Measurements from ENCODE around the gene DRAM2. TPM values are rescaled to one million over a fixed set of nuclear protein-coding genes. Genes with fewer than 3 reads are reported as not detected.

Gene DRAM2
- total RNA-seq, 2 experiments from 2014 or later = 30.4 to 34.4 TPM

DNA sequence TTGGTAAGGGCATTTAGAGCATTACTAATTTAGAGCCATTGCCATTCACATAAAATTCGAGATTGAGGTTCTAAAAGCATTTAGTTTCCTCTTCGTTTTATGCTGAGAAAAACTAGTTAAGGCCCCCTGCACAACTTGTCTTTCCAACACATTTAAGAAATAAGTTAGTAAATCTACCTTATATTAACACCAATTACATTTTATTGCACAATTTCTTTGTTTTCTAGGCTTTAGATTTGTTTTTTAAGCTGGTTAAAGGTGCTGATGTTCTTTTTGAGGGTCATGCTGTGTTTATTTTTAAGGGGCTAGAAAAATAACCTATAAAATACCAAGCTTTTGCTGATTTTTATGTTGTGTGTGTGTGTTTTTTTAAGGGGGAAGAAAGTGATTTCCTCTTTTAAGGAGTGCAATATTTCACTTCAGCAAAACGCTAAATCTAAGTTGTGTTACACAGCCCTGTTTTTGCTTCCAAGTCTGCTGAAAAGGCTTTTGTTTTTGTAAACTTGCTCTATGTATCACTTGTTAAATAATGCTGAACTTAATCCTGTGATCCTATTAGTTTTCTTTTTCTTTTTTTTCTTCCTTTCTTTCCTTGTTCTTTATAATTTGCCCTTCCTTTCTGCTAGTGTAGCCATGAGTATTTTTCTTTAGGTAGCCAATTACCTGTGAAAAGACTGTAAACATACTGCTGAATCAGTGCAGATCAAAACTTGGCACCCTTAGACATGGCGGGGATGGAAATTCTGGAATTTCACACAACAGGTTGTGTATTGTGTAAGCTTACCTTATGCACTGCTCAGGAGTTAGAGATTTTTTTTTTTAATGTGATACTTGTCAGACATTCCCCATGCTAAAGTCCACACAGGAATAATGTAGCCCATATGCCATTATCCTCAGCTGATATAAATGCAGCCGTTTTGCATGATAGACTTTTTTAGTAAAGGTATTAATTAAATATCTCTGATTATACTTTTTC is 1.6 kb upstream of the DRAM2 start:
- Mint-ChIP-seq H3K4me3 (peak overlapping the region; percentile 95), H3K9me3 (ENCODE audit: low read depth) (no peaks in the 10 kb centered on the region), H3K36me3 (ENCODE audit: low read depth) (peaks cover 11% of the 10 kb centered on the region), H3K27me3 (no peaks in the 10 kb centered on the region), H3K4me1 (peaks cover 60% of the 10 kb centered on the region), H3K27ac (peak overlapping the region; percentile 33)
- no peak for DNase-seq
- ATAC-seq = no peak
- ChIA-PET CTCF (interaction anchor here (0.7 to 1.6 kb wide), 8 partner anchors 9 to 1567 kb away, joined by 3 to 4 read pairs (median 3); no protein-coding TSS in a partner anchor), POLR2A (no interaction called here)
- intact Hi-C loops (cut with DNase I, micrococcal nuclease) = loop anchor here (2.0 to 10.0 kb wide), 12 partner anchors 41 to 1476 kb away; partner anchors contain the start of genes DDX20 (in 2 of the 2), ATP5PB (in 1 of the 2), CAPZA1 (in 1 of the 2) and KCNA3 (in 1 of the 2)

DNA sequence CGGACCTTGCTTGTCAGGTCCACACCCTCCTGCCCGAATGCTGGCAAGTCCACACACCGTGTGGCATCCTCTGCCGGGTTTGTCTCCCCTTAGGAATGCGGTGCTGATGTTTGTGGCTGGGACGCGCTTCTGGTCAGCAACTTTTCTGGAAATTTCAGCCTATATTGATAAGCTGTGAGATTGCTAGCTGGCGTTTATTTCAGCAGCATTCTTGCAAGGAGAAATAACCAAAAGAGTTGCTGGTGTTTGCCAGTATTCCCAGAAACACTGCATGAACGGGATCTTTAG is 731 bp upstream of the DRAM2 start:
- Mint-ChIP-seq H3K27ac (peak overlapping the region; percentile 33), H3K4me1 (peaks cover 53% of the 10 kb centered on the region), H3K9me3 (ENCODE audit: low read depth) (no peaks in the 10 kb centered on the region), H3K4me3 (peak overlapping the region; percentile 95), H3K27me3 (no peaks in the 10 kb centered on the region), H3K36me3 (ENCODE audit: low read depth) (peaks cover 14% of the 10 kb centered on the region)
- POLR2A ChIA-PET = no interaction called here
- ATAC-seq = no peak
- CTCF ChIA-PET = interaction anchor here (1.5 kb wide), 1 partner anchor 25 kb away, joined by 3 read pairs; no protein-coding TSS in a partner anchor
- intact Hi-C loops (cut with DNase I, micrococcal nuclease) = loop anchor here (1.0 to 10.0 kb wide), 14 partner anchors 42 to 1477 kb away; partner anchors contain the start of genes DDX20 (in 2 of the 2), ATP5PB (in 1 of the 2), CAPZA1 (in 1 of the 2) and DENND2D (in 1 of the 2)
- DNase-seq = no peak

DNA sequence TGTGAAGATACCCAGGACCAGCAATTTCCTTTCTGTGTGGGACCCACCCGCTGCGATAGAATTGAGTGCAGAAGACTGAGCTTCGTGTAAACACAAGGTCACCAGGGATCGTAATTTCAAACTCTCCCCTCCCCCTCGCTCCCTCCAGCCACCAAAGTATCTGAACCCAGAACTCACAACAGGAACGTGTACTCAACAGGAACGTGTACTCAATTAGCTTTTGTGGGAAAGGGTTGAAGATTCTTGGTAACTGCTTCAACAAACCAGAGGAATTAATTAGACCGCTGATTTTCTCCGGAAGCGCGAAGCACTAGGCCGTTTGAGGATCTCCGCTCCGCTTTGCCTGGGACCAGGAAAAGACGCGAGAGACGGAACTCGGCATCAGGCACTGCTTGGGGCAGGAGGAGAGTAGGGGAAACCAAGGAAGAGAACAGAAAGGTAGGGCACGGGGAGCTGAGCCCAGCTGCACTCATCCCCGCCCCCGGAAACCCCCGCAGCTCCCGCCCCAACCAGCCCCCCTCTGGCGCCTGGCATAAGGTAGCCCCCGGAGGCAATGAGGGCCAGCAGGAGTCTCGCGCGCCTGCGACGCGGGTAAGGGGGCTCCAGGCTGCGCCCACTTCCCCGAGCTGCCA is 453 bp downstream of the DRAM2 start:
- POLR2A ChIA-PET = interaction anchor here (0.6 to 1.2 kb wide), 4 partner anchors 12 to 78 kb away, joined by 3 read pairs; no protein-coding TSS in a partner anchor
- no peaks in the 10 kb centered on the region for H3K9me3 Mint-ChIP-seq (ENCODE audit: low read depth)
- peak overlapping the region; percentile 92 for H3K27ac Mint-ChIP-seq
- peak; percentile 53 for ATAC-seq
- H3K36me3 Mint-ChIP-seq (ENCODE audit: low read depth) = peaks cover 24% of the 10 kb centered on the region
- peak overlapping the region; percentile 95 for H3K4me3 Mint-ChIP-seq
- H3K4me1 Mint-ChIP-seq = peaks cover 54% of the 10 kb centered on the region
- DNase-seq = peak; percentile 65
- CTCF ChIA-PET = interaction anchor here (0.8 to 1.0 kb wide), 3 partner anchors 61 to 261 kb away, joined by 3 to 4 read pairs (median 3); partner anchors contain the start of gene DENND2D
- H3K27me3 Mint-ChIP-seq = no peaks in the 10 kb centered on the region
- intact Hi-C loops (cut with DNase I, micrococcal nuclease) = loop anchor here in 1 of 2 experiments (1.0 kb wide), 2 partner anchors 64 to 310 kb away; partner anchors contain the start of genes ATP5PB and WDR77

DNA sequence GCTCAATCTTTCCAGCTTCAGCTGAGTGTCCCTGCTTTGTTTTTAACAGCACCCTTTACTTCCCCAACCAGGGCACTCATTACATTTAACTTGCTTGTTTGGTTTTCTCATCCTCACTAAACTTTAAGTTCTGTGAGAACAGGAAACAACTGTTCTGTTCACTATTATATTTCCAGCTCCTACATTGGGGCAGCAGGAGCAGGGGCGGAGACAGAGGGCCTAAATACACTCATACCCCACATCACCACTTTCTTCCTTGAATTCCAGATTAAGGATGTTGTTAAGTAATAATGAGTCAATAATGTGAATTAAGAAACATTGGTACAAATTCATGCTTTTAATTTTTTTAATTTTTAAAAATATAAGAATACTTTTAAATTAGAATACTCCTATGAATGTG is 6.0 kb downstream of the DRAM2 start:
- intact Hi-C loops (cut with DNase I, micrococcal nuclease) = no loop called here
- H3K9me3 Mint-ChIP-seq (ENCODE audit: low read depth) = no peaks in the 10 kb centered on the region
- DNase-seq = no peak
- ATAC-seq = no peak
- H3K27me3 Mint-ChIP-seq = no peaks in the 10 kb centered on the region
- no peak overlapping the region for H3K27ac Mint-ChIP-seq
- ChIA-PET CTCF (interaction anchor here (0.8 kb wide), 1 partner anchor 9 kb away, joined by 3 read pairs; no protein-coding TSS in a partner anchor), POLR2A (no interaction called here)
- peaks cover 36% of the 10 kb centered on the region for H3K4me1 Mint-ChIP-seq
- no peak overlapping the region for H3K4me3 Mint-ChIP-seq
- H3K36me3 Mint-ChIP-seq (ENCODE audit: low read depth) = peaks cover 42% of the 10 kb centered on the region

DNA sequence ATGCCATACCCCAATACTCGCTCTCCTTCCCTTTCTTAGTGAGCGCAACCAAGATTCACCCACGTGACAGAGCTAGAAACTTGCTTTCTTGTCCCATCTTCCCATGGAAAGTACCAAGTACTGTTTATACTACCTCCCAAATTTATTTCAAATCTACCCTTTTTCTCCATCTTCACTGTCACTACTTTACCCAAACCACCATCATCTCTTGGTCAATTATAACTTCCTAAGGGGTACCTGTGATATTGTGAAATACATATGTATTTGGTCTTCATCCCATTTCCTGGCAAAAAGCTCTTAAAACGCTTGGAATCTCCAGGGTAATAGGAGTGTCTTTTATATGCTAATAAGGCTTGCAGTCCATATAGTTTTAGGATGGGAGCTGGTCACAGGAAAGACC is 8.2 kb downstream of the DRAM2 start:
- Mint-ChIP-seq H3K4me1 (peaks cover 37% of the 10 kb centered on the region), H3K36me3 (ENCODE audit: low read depth) (peaks cover 46% of the 10 kb centered on the region), H3K27ac (no peak overlapping the region), H3K4me3 (no peak overlapping the region), H3K27me3 (no peaks in the 10 kb centered on the region), H3K9me3 (ENCODE audit: low read depth) (no peaks in the 10 kb centered on the region)
- CTCF ChIA-PET = interaction anchor here (0.6 kb wide), 1 partner anchor 131 kb away, joined by 3 read pairs; no protein-coding TSS in a partner anchor
- ATAC-seq (no peak), DNase-seq (no peak)
- intact Hi-C loops (cut with DNase I, micrococcal nuclease) = no loop called here
- POLR2A ChIA-PET = no interaction called here

DNA sequence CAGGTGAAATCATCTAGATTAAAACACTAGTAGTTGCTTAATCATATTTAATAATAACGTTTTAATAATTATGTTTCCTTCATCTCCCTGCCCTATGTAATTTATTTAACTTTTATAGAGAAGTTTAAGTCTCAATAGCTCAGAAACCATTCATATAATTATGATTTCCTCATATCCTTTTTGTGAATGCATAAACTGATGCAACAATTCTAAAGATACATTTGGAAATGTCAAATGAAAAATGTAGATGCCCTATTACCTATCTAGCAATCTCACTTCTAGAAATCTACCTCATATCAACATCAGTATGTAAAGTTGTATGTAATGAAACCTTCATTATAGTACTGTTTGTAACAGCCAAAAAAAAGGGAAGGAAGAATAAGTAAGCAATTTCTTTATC is 10.5 kb downstream of the DRAM2 start:
- ChIA-PET CTCF (interaction anchor here (0.6 kb wide), 1 partner anchor 98 kb away, joined by 3 read pairs; no protein-coding TSS in a partner anchor), POLR2A (no interaction called here)
- DNase-seq (no peak), ATAC-seq (no peak)
- H3K4me3 Mint-ChIP-seq = no peak overlapping the region
- peaks cover 39% of the 10 kb centered on the region for H3K36me3 Mint-ChIP-seq (ENCODE audit: low read depth)
- no peaks in the 10 kb centered on the region for H3K9me3 Mint-ChIP-seq (ENCODE audit: low read depth)
- no peaks in the 10 kb centered on the region for H3K27me3 Mint-ChIP-seq
- peaks cover 30% of the 10 kb centered on the region for H3K4me1 Mint-ChIP-seq
- H3K27ac Mint-ChIP-seq = peak overlapping the region; percentile 53
- intact Hi-C loops (cut with DNase I, micrococcal nuclease) = no loop called here

DNA sequence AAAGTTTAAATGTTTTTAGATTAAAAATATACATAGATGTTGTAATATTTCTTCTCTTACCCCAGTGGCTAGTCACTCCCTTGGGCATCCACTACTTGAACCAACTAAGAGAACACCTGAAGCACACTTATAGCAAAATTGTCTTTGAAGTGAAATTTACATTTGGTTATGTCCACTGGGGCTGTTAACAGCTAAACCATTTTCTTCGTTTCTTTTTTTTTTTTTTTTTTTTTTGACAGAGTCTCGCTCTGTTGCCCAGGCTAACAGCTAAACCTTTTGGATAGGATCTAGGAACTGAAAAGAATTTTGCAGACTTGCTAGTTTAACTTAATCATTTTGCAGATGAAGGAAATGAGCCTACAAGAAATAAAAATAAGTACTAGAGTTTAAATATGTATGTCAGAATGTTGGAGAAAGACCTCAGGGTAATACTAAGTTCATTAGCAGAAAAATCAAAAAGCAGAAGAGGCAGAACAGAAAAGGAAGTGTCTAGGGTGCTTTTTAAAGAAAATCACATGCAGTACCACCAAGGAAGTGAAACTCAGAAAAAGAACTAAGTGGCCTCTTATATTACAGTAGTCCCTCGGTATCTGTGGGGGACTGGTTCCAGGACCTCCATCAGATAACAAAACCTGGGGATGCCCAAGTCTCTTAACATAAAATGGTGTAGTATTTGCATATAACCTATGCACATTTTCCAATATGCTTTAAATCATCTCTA is 11.8 kb downstream of the DRAM2 start:
- intact Hi-C loops (cut with DNase I, micrococcal nuclease) = no loop called here
- Mint-ChIP-seq H3K9me3 (ENCODE audit: low read depth) (no peaks in the 10 kb centered on the region), H3K27me3 (no peaks in the 10 kb centered on the region), H3K4me1 (peaks cover 27% of the 10 kb centered on the region), H3K36me3 (ENCODE audit: low read depth) (peaks cover 43% of the 10 kb centered on the region), H3K27ac (peak overlapping the region; percentile 10), H3K4me3 (no peak overlapping the region)
- DNase-seq (no peak), ATAC-seq (no peak)
- POLR2A ChIA-PET = no interaction called here
- CTCF ChIA-PET = no interaction called here

DNA sequence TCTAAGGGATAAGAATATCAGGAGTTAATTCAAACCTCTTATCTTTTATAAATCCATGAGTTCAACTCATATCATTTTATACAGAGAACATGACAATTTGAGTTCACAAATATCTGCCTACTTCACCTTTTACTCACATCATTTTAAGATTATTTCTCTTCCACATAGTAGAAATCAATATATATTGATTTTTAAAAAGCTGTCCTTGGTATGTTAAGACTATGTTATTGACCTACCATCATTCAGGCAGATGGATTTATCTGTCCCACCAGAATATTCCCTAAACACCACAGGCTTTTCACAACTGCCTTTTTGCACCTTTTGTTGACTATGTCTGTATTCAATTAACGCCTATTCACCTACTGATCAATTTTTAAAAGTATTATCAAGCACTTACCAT is 13.5 kb downstream of the DRAM2 start:
- Mint-ChIP-seq H3K9me3 (ENCODE audit: low read depth) (no peaks in the 10 kb centered on the region), H3K27ac (no peak overlapping the region), H3K36me3 (ENCODE audit: low read depth) (peaks cover 46% of the 10 kb centered on the region), H3K4me3 (no peak overlapping the region), H3K4me1 (peaks cover 27% of the 10 kb centered on the region), H3K27me3 (no peaks in the 10 kb centered on the region)
- no peak for DNase-seq
- no peak for ATAC-seq
- ChIA-PET POLR2A (no interaction called here), CTCF (no interaction called here)
- intact Hi-C loops (cut with DNase I, micrococcal nuclease) = no loop called here

DNA sequence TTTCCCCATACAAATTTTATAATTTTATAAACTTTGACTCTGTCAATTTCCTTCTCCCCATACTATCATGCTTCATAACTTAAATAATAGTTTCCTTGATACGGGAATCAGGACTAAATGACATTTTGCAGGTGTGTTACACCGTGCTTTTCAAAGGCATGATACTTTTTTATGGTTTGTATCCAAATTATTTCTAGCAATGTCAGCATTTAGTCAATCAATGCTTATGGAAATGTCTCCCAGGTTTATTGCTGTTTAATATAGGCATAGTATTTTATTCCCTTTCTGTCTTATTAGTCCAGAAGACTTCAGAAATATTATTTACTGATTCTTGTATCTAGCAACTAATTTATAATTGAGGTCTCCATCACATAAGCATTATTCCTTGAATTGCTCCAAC is 23.4 kb downstream of the DRAM2 start:
- H3K27me3 Mint-ChIP-seq = no peaks in the 10 kb centered on the region
- POLR2A ChIA-PET = no interaction called here

DNA sequence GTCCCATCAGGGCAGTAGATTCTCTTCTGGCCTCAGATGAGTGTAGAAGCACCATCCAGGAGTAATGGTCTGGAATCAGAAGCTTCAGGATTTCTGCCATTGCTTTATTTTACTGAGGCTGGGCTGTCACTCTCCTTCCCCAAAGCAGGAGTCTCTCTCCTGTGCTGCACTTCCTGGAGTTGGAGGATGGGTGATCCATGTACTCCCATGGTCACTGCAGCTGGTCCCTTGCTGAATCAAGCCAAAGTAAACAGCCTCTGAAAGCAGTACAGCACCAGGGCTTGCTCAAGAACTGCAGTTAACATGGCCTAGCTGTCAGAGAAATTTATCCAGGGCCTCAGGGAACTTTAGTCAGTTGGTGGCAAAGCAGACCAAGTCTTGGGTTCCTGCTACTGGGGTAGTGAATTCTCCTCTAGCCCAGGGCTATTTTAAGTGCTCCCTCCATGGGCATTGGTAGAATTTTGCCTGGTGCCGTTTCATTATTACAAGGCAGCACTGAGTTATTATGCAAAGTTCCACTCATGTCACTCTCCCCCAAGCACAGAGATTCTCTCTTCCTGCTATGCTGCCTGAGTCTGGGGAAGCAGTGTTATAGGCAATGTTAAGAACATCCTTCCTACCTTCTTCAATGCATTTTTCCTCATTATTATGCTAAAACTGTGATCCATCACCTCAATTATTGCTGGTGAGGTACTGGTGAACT is 29.5 kb downstream of the DRAM2 start:
- peaks cover 7% of the 10 kb centered on the region for H3K36me3 Mint-ChIP-seq (ENCODE audit: low read depth)
- H3K9me3 Mint-ChIP-seq (ENCODE audit: low read depth) = peaks cover 4% of the 10 kb centered on the region
- no peak for ATAC-seq
- no peaks in the 10 kb centered on the region for H3K4me1 Mint-ChIP-seq
- DNase-seq = no peak
- no peak overlapping the region for H3K27ac Mint-ChIP-seq
- H3K27me3 Mint-ChIP-seq = no peaks in the 10 kb centered on the region
- POLR2A ChIA-PET = no interaction called here
- intact Hi-C loops (cut with DNase I, micrococcal nuclease) = no loop called here
- H3K4me3 Mint-ChIP-seq = no peak overlapping the region
- CTCF ChIA-PET = no interaction called here

More for the DNA sequence above, 23.4 kb downstream of the DRAM2 start:
- intact Hi-C loops (cut with DNase I, micrococcal nuclease) = no loop called here
- peaks cover 30% of the 10 kb centered on the region for H3K36me3 Mint-ChIP-seq (ENCODE audit: low read depth)
- H3K9me3 Mint-ChIP-seq (ENCODE audit: low read depth) = no peaks in the 10 kb centered on the region
- DNase-seq (no peak), ATAC-seq (no peak)
- CTCF ChIA-PET = no interaction called here
- H3K27ac Mint-ChIP-seq = no peak overlapping the region
- no peaks in the 10 kb centered on the region for H3K4me1 Mint-ChIP-seq
- H3K4me3 Mint-ChIP-seq = no peak overlapping the region

Data from activated CD4-positive, alpha-beta T cell treated with anti-CD3 and anti-CD28 coated beads for 36 hours (primary cell).